IPS-18a (cell line): ENCODE results near the gene VPS13D.
"Not testable (repeated sequence)": the region's sequence is repeated elsewhere in the genome, so short reads cannot be mapped to it uniquely, and the experiment has no call there.

ENCODE experiments used
- H3K27ac ChIP-seq: one replicate; pipeline ENCODE4 v1.5.1; 2013; ENCODE audit warnings: low read length
- H3K27me3 ChIP-seq: one replicate; pipeline ENCODE4 v1.6.1; 2013; ENCODE audit warnings: mild to moderate bottlenecking, low read length; ENCODE audit not compliant: control insufficient read depth, insufficient read depth
- H3K36me3 ChIP-seq: one replicate; pipeline ENCODE4 v1.6.1; 2013; ENCODE audit warnings: low read depth, low read length; ENCODE audit not compliant: control insufficient read depth
- H3K4me1 ChIP-seq: one replicate; pipeline ENCODE4 v1.6.1; 2013; ENCODE audit warnings: low read depth, low read length; ENCODE audit not compliant: control insufficient read depth
- H3K4me3 ChIP-seq: one replicate; pipeline ENCODE4 v1.5.1; 2013; ENCODE audit warnings: low read length
- H3K9ac ChIP-seq: one replicate; pipeline ENCODE4 v1.6.1; 2013; ENCODE audit warnings: mild to moderate bottlenecking, low read length, moderate library complexity
- H3K9me3 ChIP-seq: one replicate; pipeline ENCODE4 v1.6.1; 2013; ENCODE audit warnings: low read depth, low read length; ENCODE audit not compliant: control insufficient read depth

The VPS13D gene

GRCh38 chr1:12511516-12512468 is 282.0 kb downstream of the VPS13D start:
- Histone ChIP-seq H3K9me3 (no peaks in the 10 kb centered on the region), H3K9ac (no peak overlapping the region), H3K4me1 (peaks cover 25% of the 10 kb centered on the region), H3K27me3 (no peaks in the 10 kb centered on the region), H3K36me3 (no peaks in the 10 kb centered on the region), H3K4me3 (no peak overlapping the region), H3K27ac (no peak overlapping the region)

GRCh38 chr1:12513181-12513580 is 283.4 kb downstream of the VPS13D start:
- Histone ChIP-seq H3K9me3 (no peaks in the 10 kb centered on the region), H3K4me3 (no peak overlapping the region), H3K27me3 (no peaks in the 10 kb centered on the region), H3K9ac (no peak overlapping the region), H3K4me1 (peaks cover 25% of the 10 kb centered on the region), H3K36me3 (no peaks in the 10 kb centered on the region), H3K27ac (no peak overlapping the region)

- H3K4me3 ChIP-seq = no peak overlapping the region
- no peaks in the 10 kb centered on the region for H3K36me3 ChIP-seq
- H3K27me3 ChIP-seq = no peaks in the 10 kb centered on the region
- H3K4me1 ChIP-seq = peaks cover 23% of the 10 kb centered on the region
- no peak overlapping the region for H3K27ac ChIP-seq
- no peaks in the 10 kb centered on the region for H3K9me3 ChIP-seq
- no peak overlapping the region for H3K9ac ChIP-seq
Measured at GRCh38 chr1:12514590-12514989, 284.8 kb downstream of the VPS13D start.

- no peak overlapping the region for H3K9ac ChIP-seq
- H3K27ac ChIP-seq = no peak overlapping the region
- H3K36me3 ChIP-seq = no peaks in the 10 kb centered on the region
- H3K4me3 ChIP-seq = no peak overlapping the region
- H3K27me3 ChIP-seq = no peaks in the 10 kb centered on the region
- H3K4me1 ChIP-seq = peaks cover 17% of the 10 kb centered on the region
- H3K9me3 ChIP-seq = no peaks in the 10 kb centered on the region
Measured at GRCh38 chr1:12515234-12515633, 285.4 kb downstream of the VPS13D start.

- H3K27ac ChIP-seq = no peak overlapping the region
- H3K9me3 ChIP-seq = no peaks in the 10 kb centered on the region
- H3K9ac ChIP-seq = no peak overlapping the region
- H3K36me3 ChIP-seq = no peaks in the 10 kb centered on the region
- H3K27me3 ChIP-seq = no peaks in the 10 kb centered on the region
- H3K4me1 ChIP-seq = peaks cover 2% of the 10 kb centered on the region
- no peak overlapping the region for H3K4me3 ChIP-seq
Measured at GRCh38 chr1:12516741-12517140, 286.9 kb downstream of the VPS13D start.

GRCh38 chr1:12518931-12519692 is 289.3 kb downstream of the VPS13D start:
- H3K4me1 ChIP-seq = no peaks in the 10 kb centered on the region

GRCh38 chr1:12519693-12520364 is 290.0 kb downstream of the VPS13D start:
- H3K4me1 ChIP-seq = no peaks in the 10 kb centered on the region
- no peak overlapping the region for H3K4me3 ChIP-seq
- H3K36me3 ChIP-seq = no peaks in the 10 kb centered on the region
- H3K27me3 ChIP-seq = no peaks in the 10 kb centered on the region
- H3K27ac ChIP-seq = no peak overlapping the region
- no peaks in the 10 kb centered on the region for H3K9me3 ChIP-seq
- H3K9ac ChIP-seq = no peak overlapping the region

More at GRCh38 chr1:12518931-12519692, 289.3 kb downstream of the VPS13D start:
- no peaks in the 10 kb centered on the region for H3K27me3 ChIP-seq
- H3K9ac ChIP-seq = no peak overlapping the region
- H3K9me3 ChIP-seq = no peaks in the 10 kb centered on the region
- H3K27ac ChIP-seq = no peak overlapping the region
- H3K36me3 ChIP-seq = no peaks in the 10 kb centered on the region
- H3K4me3 ChIP-seq = no peak overlapping the region

- H3K9me3 ChIP-seq = no peaks in the 10 kb centered on the region
- no peaks in the 10 kb centered on the region for H3K36me3 ChIP-seq
- H3K4me1 ChIP-seq = no peaks in the 10 kb centered on the region
- H3K27ac ChIP-seq = no peak overlapping the region
- no peak overlapping the region for H3K4me3 ChIP-seq
- no peak overlapping the region for H3K9ac ChIP-seq
- no peaks in the 10 kb centered on the region for H3K27me3 ChIP-seq
Measured at GRCh38 chr1:12521096-12521495, 291.3 kb downstream of the VPS13D start.

- H3K4me3 ChIP-seq, H3K27me3 ChIP-seq, H3K9me3 ChIP-seq, H3K27ac ChIP-seq, H3K36me3 ChIP-seq, H3K9ac ChIP-seq, H3K4me1 ChIP-seq: not testable (repeated sequence)
Measured at GRCh38 chr1:12522780-12523179, 292.9 kb downstream of the VPS13D start.

GRCh38 chr1:12524266-12524665 is 294.4 kb downstream of the VPS13D start:
- Histone ChIP-seq H3K4me3 (no peak overlapping the region), H3K27ac (no peak overlapping the region), H3K27me3 (no peaks in the 10 kb centered on the region), H3K9me3 (no peaks in the 10 kb centered on the region), H3K9ac (no peak overlapping the region), H3K4me1 (no peaks in the 10 kb centered on the region), H3K36me3 (no peaks in the 10 kb centered on the region)
